ENCODE data around the gene TCEAL4.
"Not testable (repeated sequence)": the region's sequence is repeated elsewhere in the genome, so short reads cannot be mapped to it uniquely, and the experiment has no call there.

TCEAL4 gene

GRCh38 chrX:103585411-103586313, at the start of gene TCEAL4:
TCEAL4 (plus strand) TSS chrX:103585515; CDS start chrX:103586676, 1,161 bp downstream.
- DNase-seq = peak; percentile 15

- DNase-seq = no peak
These were observed 49.2 kb upstream of the TCEAL4 start for GRCh38 chrX:103536071-103536470.

GRCh38 chrX:103536732-103537131, 48.6 kb upstream of the TCEAL4 start:
- DNase-seq = no peak

GRCh38 chrX:103537871-103538387, 47.4 kb upstream of the TCEAL4 start:
- no peak for DNase-seq

GRCh38 chrX:103538728-103539127, 46.6 kb upstream of the TCEAL4 start:
- DNase-seq = no peak

GRCh38 chrX:103539695-103540094, 45.6 kb upstream of the TCEAL4 start:
- no peak for DNase-seq

- DNase-seq = no peak
These were observed 45.2 kb upstream of the TCEAL4 start for GRCh38 chrX:103540145-103540544.

- DNase-seq = no peak
These were observed 35.4 kb upstream of the TCEAL4 start for GRCh38 chrX:103549916-103550315.

- no peak for DNase-seq
These were observed 34.8 kb upstream of the TCEAL4 start for GRCh38 chrX:103550415-103551051.

GRCh38 chrX:103552236-103552635, 33.1 kb upstream of the TCEAL4 start:
- DNase-seq = no peak

- DNase-seq = no peak
These were observed 30.5 kb upstream of the TCEAL4 start for GRCh38 chrX:103554687-103555424.

GRCh38 chrX:103556963-103557612, 28.2 kb upstream of the TCEAL4 start:
- DNase-seq = no peak

- no peak for DNase-seq
These were observed 25.1 kb upstream of the TCEAL4 start for GRCh38 chrX:103560256-103560655.

- no peak for DNase-seq
These were observed 22.5 kb upstream of the TCEAL4 start for GRCh38 chrX:103562801-103563200.

GRCh38 chrX:103565197-103565596, 20.1 kb upstream of the TCEAL4 start:
- no peak for DNase-seq

- DNase-seq = no peak
These were observed 19.6 kb upstream of the TCEAL4 start for GRCh38 chrX:103565752-103566151.

- no peak for DNase-seq
These were observed 14.2 kb upstream of the TCEAL4 start for GRCh38 chrX:103571121-103571520.

GRCh38 chrX:103571726-103572125, 13.6 kb upstream of the TCEAL4 start:
- no peak for DNase-seq

GRCh38 chrX:103573202-103573601, 12.1 kb upstream of the TCEAL4 start:
- DNase-seq = no peak

GRCh38 chrX:103584596-103584995, 719 bp upstream of the TCEAL4 start:
- DNase-seq = peak; percentile 26

- DNase-seq = no peak
These were observed 965 bp downstream of the TCEAL4 start for GRCh38 chrX:103586314-103586646.

GRCh38 chrX:103586659-103587058, 1.3 kb downstream of the TCEAL4 start:
- DNase-seq = no peak

- not testable (repeated sequence) for DNase-seq
These were observed 7.0 kb downstream of the TCEAL4 start for GRCh38 chrX:103592295-103592694.
